IMR-90 (cell line): Measurements from ENCODE around the gene RSBN1. TPM values are rescaled to one million over a fixed set of nuclear protein-coding genes. Genes with fewer than 3 reads are reported as not detected.

ENCODE experiments used
- ATAC-seq: fragments of 200-7000 bp; cut with Tn5 transposase; 2 replicates; pipeline ENCODE4 v1.9.1; 2020; ENCODE audit warnings: low read depth, mild to moderate bottlenecking, moderate library complexity
- BruUV-seq: library from RNA; stranded (reverse); fragments of 400-500 nt; replicated peaks from 2 replicates; lab custom pipeline; 2021; lab: Mats Ljungman, UMichigan
- CTCF ChIA-PET: fragments of 300-600 bp; formaldehyde crosslinking; extraction: SDS; loops from one replicate; lab custom pipeline; 2021; ENCODE audit warnings: antibody characterized with exemption; lab: Yijun Ruan, JAX
- POLR2A ChIA-PET: fragments of 300-600 bp; sonication (Branson Sonifier 250); formaldehyde crosslinking; loops from one replicate; lab custom pipeline; 2022; ENCODE audit warnings: antibody characterized with exemption; ENCODE audit not compliant: unreplicated experiment; lab: Charles Lee
- DNase-seq: peaks from one replicate; pipeline ENCODE4 v3.0.0; 2013
- H2AFZ ChIP-seq: replicated peaks from 2 replicates; pipeline ENCODE3; 2013; ENCODE audit warnings: low read length, mild to moderate bottlenecking; ENCODE audit not compliant: poor library complexity
- H2AK5ac ChIP-seq: 2 replicates; pipeline ENCODE4 v1.6.1; 2013; ENCODE audit warnings: low read depth, low read length, inconsistent platforms
- H2AK9ac ChIP-seq: replicated peaks from 2 replicates; pipeline ENCODE3; 2013; ENCODE audit warnings: mild to moderate bottlenecking, low read depth, low read length, moderate library complexity; ENCODE audit not compliant: poor library complexity
- H2BK120ac ChIP-seq: 2 replicates; pipeline ENCODE4 v1.6.1; 2013; ENCODE audit warnings: low read depth, low read length, inconsistent platforms
- H2BK15ac ChIP-seq: 3 replicates; pipeline ENCODE4 v1.6.1; 2013; ENCODE audit warnings: low read depth, low read length, inconsistent platforms
- H2BK20ac ChIP-seq: 2 replicates; pipeline ENCODE4 v1.6.1; 2013; ENCODE audit warnings: low read depth, mild to moderate bottlenecking, inconsistent platforms, low read length, moderate library complexity
- H2BK5ac ChIP-seq: 2 replicates; pipeline ENCODE4 v1.6.1; 2013; ENCODE audit warnings: mild to moderate bottlenecking, low read depth, low read length, inconsistent platforms; ENCODE audit not compliant: poor library complexity, severe bottlenecking
- H3K14ac ChIP-seq: replicated peaks from 2 replicates; pipeline ENCODE4 v1.6.1; 2013; ENCODE audit warnings: low read depth, low read length, inconsistent platforms
- H3K18ac ChIP-seq: 2 replicates; pipeline ENCODE4 v1.6.1; 2013; ENCODE audit warnings: low read depth, low read length, control low read depth
- H3K23ac ChIP-seq: 2 replicates; pipeline ENCODE4 v1.6.1; 2013; ENCODE audit warnings: low read depth, low read length, inconsistent platforms
- H3K27ac ChIP-seq: 2 replicates; pipeline ENCODE4 v1.5.1; 2013; ENCODE audit warnings: mild to moderate bottlenecking, control low read depth, low read length; ENCODE audit not compliant: insufficient read depth
- H3K27me3 ChIP-seq: 2 replicates; pipeline ENCODE4 v1.6.1; 2013; ENCODE audit warnings: low read length; ENCODE audit not compliant: control insufficient read depth, insufficient read depth
- H3K36me3 ChIP-seq: 2 replicates; pipeline ENCODE4 v1.6.1; 2013; ENCODE audit warnings: low read length, mixed read lengths; ENCODE audit not compliant: control insufficient read depth, insufficient read depth
- H3K4ac ChIP-seq: 2 replicates; pipeline ENCODE4 v1.6.1; 2013; ENCODE audit warnings: low read depth, low read length, inconsistent platforms
- H3K4me1 ChIP-seq: 2 replicates; pipeline ENCODE4 v1.6.1; 2013; ENCODE audit warnings: low read length, mixed read lengths; ENCODE audit not compliant: control insufficient read depth, insufficient read depth
- H3K4me2 ChIP-seq: 2 replicates; pipeline ENCODE4 v1.6.1; 2013; ENCODE audit warnings: low read depth, mild to moderate bottlenecking, control low read depth, low read length, moderate library complexity
- H3K4me3 ChIP-seq: 2 replicates; pipeline ENCODE4 v1.5.1; 2013; ENCODE audit warnings: low read depth, mild to moderate bottlenecking, control low read depth, low read length, moderate library complexity; ENCODE audit not compliant: insufficient read depth
- H3K56ac ChIP-seq: 2 replicates; pipeline ENCODE4 v1.6.1; 2013; ENCODE audit warnings: low read length, inconsistent platforms; ENCODE audit not compliant: insufficient read depth; ENCODE audit errors: extremely low read depth
- H3K79me1 ChIP-seq, 2 experiments: 2 replicates each; pipeline ENCODE4 v1.6.1; 2013; ENCODE audit warnings: low read length in 2 of 2, inconsistent platforms in 1 of 2, low read depth in 1 of 2
- H3K9ac ChIP-seq: 2 replicates; pipeline ENCODE4 v1.6.1; 2013; ENCODE audit warnings: low read depth, low read length, control low read depth
- H3K9me1 ChIP-seq: 2 replicates; pipeline ENCODE4 v1.6.1; 2013; ENCODE audit warnings: low read length, inconsistent platforms; ENCODE audit not compliant: insufficient read depth
- H3K9me3 ChIP-seq: 2 replicates; pipeline ENCODE4 v1.6.1; 2013; ENCODE audit warnings: low read length; ENCODE audit not compliant: control insufficient read depth, insufficient read depth
- H4K20me1 ChIP-seq: 2 replicates; pipeline ENCODE4 v1.6.1; 2013; ENCODE audit warnings: low read length, inconsistent platforms; ENCODE audit not compliant: insufficient read depth
- H4K5ac ChIP-seq: 2 replicates; pipeline ENCODE4 v1.6.1; 2013; ENCODE audit warnings: mild to moderate bottlenecking, low read depth, low read length, control low read depth
- H4K8ac ChIP-seq, 2 experiments: 2 replicates each; pipeline ENCODE4 v1.6.1; 2013; ENCODE audit warnings: low read depth in 2 of 2, low read length in 2 of 2, control low read depth in 1 of 2, inconsistent platforms in 1 of 2
- H4K91ac ChIP-seq: 2 replicates; pipeline ENCODE4 v1.6.1; 2013; ENCODE audit warnings: low read depth, low read length, inconsistent platforms; ENCODE audit not compliant: insufficient read depth
- CTCF ChIP-seq: conservative IDR thresholded peaks from 2 replicates; pipeline ENCODE4 v1.5.1; 2012; ENCODE audit warnings: mild to moderate bottlenecking, low read depth, low read length, improper control_type of control experiment
- FOS ChIP-seq: fragments of 150-350 bp; IDR thresholded peaks from 2 replicates; pipeline ENCODE4 v1.6.1; 2016; ENCODE audit warnings: low read depth, low read length
- RFX5 ChIP-seq: IDR thresholded peaks from 2 replicates; pipeline ENCODE4 v1.8.0; 2012; ENCODE audit warnings: low read depth, mild to moderate bottlenecking, low read length, moderate library complexity
- WGBS, 2 experiments: methylation state at CpG; one replicate each; pipeline versions ENCODE4 v1.1.5 to v1.1.7; 2013; ENCODE audit warnings: missing lambda C conversion rate in 2 of 2; ENCODE audit not compliant: insufficient read length in 1 of 2; ENCODE audit errors: extremely low coverage in 2 of 2; 5-methylcytosine and 5-hydroxymethylcytosine counted together
- dilution Hi-C: fragments of 300-500 bp; cut with HindIII; formaldehyde crosslinking; loops from one replicate; pipeline ENCODE4 v1.14.3; 2018; ENCODE audit warnings: low sequenced_read_pairs; ENCODE audit not compliant: unreplicated experiment
- in situ Hi-C: fragments of 300-500 bp; cut with MboI; formaldehyde crosslinking; loops from 3 replicates; pipeline ENCODE4 v1.14.3; 2019; ENCODE audit warnings: low sequenced_read_pairs, inconsistent platforms, mixed read lengths
- intact Hi-C: fragments of 100-400 bp; cut with micrococcal nuclease; formaldehyde crosslinking; loops from 2 replicates; pipeline ENCODE4 v1.10.0; 2022
- polyA plus RNA-seq, 3 experiments: library from polyadenylated mRNA; depleted of rRNA; stranded (reverse); fragments of >200 nt; gene quantifications; 2 replicates each; pipeline ENCODE4 v1.2.3, GENCODE V29; 2012; ENCODE audit warnings: low replicate concordance in 1 of 3
- total RNA-seq: library from RNA; depleted of rRNA; stranded (reverse); fragments of >200 nt; gene quantifications from 2 replicates; pipeline ENCODE4 v1.2.3, GENCODE V29; 2012

The RSBN1 gene
- total and polyA plus RNA-seq, 2 of the 4 experiments (the other 2 are of a cell fraction): 5.3 to 11.7 TPM

DNA sequence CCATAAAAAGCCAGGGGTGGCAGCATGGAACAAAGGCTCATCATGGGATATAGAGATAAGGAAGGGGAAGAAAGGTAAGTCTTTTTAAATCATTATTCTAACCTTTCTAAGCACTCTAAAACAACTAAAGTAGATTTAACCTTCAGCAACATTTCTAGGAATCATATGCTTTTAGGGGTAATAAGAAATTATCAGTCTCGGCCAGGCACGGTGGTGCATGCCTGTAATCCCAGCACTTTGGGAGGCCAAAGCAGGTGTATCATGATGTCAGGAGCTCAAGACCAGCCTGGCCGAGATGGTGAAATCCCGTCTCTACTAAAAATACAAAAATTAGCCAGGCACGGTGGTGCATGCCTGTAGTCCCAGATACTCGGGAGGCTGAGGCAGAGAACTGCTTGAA is 32.7 kb downstream of the RSBN1 start:
- Histone ChIP-seq H3K23ac (no peak overlapping the region), H3K27ac (no peak overlapping the region), H2AK5ac (no peak overlapping the region), H3K79me1 (peaks cover 41 to 69% of the 10 kb centered on the region in 2 experiments), H4K20me1 (peaks cover 16% of the 10 kb centered on the region; the same call in 1 of the 2 replicates), H4K5ac (no peak overlapping the region), H2BK20ac (no peak overlapping the region), H3K4me2 (no peak overlapping the region), H2BK5ac (no peak overlapping the region), H3K4me3 (no peak overlapping the region), H3K4ac (no peak overlapping the region), H3K56ac (no peak overlapping the region), H4K8ac (no peak overlapping the region), H2AK9ac (no peak overlapping the region), H3K9me1 (peaks cover 5% of the 10 kb centered on the region), H3K18ac (no peak overlapping the region), H2BK120ac (no peak overlapping the region), H3K36me3 (peaks cover 12% of the 10 kb centered on the region), H2BK15ac (no peak overlapping the region), H3K4me1 (peaks cover 10% of the 10 kb centered on the region), H3K9me3 (no peaks in the 10 kb centered on the region), H2AFZ (no peak overlapping the region), H3K27me3 (no peaks in the 10 kb centered on the region), H3K14ac (no peak overlapping the region), H3K9ac (no peak overlapping the region), H4K91ac (no peak overlapping the region)
- CTCF ChIA-PET: interaction anchor here (0.6 kb wide), 1 partner anchor 18 kb away, joined by 4 read pairs; no protein-coding TSS in a partner anchor
- in situ Hi-C loops: no loop called here
- 100% methylated on average over 1 of the region's 6 CpGs; no CpG with 5 or more reads in 1 of the 2 experiments for WGBS, 2 experiments
- ATAC-seq (no peak), DNase-seq (no peak)
- no peak for TF ChIP-seq FOS
- no peak for TF ChIP-seq RFX5
- no peak for TF ChIP-seq CTCF
- dilution Hi-C loops: no loop called here
- POLR2A ChIA-PET: no interaction called here
- intact Hi-C loops: no loop called here
- BruUV-seq: no TSS peak
